ENCODE data around the gene TSPEAR.

Gene TSPEAR

GRCh38 chr21:44740742-44741141, 29.4 kb upstream of the TSPEAR start:
- no peak for DNase-seq

GRCh38 chr21:44739316-44739715, 27.9 kb upstream of the TSPEAR start:
- no peak for DNase-seq

- DNase-seq = no peak
Measured at GRCh38 chr21:44738621-44739020, 27.2 kb upstream of the TSPEAR start.

GRCh38 chr21:44737706-44738354, 26.5 kb upstream of the TSPEAR start:
- DNase-seq = no peak

GRCh38 chr21:44736291-44737004, 25.1 kb upstream of the TSPEAR start:
- no peak for DNase-seq

GRCh38 chr21:44735821-44736220, 24.4 kb upstream of the TSPEAR start:
- no peak for DNase-seq

- DNase-seq = no peak
Measured at GRCh38 chr21:44734841-44735240, 23.5 kb upstream of the TSPEAR start.

GRCh38 chr21:44734026-44734745, 22.8 kb upstream of the TSPEAR start:
- DNase-seq = no peak

GRCh38 chr21:44732956-44733355, 21.6 kb upstream of the TSPEAR start:
- no peak for DNase-seq

- DNase-seq = no peak
Measured at GRCh38 chr21:44732263-44732662, 20.9 kb upstream of the TSPEAR start.

GRCh38 chr21:44730951-44731579, 19.7 kb upstream of the TSPEAR start:
- no peak for DNase-seq

GRCh38 chr21:44730028-44730395, 18.6 kb upstream of the TSPEAR start:
- no peak for DNase-seq

- DNase-seq = no peak
Measured at GRCh38 chr21:44729336-44730027, 18.1 kb upstream of the TSPEAR start.

- no peak for DNase-seq
Measured at GRCh38 chr21:44728716-44729115, 17.3 kb upstream of the TSPEAR start.

- DNase-seq = no peak
Measured at GRCh38 chr21:44727757-44728156, 16.4 kb upstream of the TSPEAR start.

GRCh38 chr21:44727321-44727720, 15.9 kb upstream of the TSPEAR start:
- DNase-seq = no peak

GRCh38 chr21:44726826-44727225, 15.5 kb upstream of the TSPEAR start:
- no peak for DNase-seq

GRCh38 chr21:44724926-44725325, 13.6 kb upstream of the TSPEAR start:
- no peak for DNase-seq

- no peak for DNase-seq
Measured at GRCh38 chr21:44724196-44724595, 12.8 kb upstream of the TSPEAR start.

GRCh38 chr21:44723177-44724131, 12.1 kb upstream of the TSPEAR start:
- DNase-seq = peak in 1 of 2 experiments; percentile 47

- no peak for DNase-seq
Measured at GRCh38 chr21:44722731-44723130, 11.4 kb upstream of the TSPEAR start.

- DNase-seq = no peak
Measured at GRCh38 chr21:44720170-44720569, 8.8 kb upstream of the TSPEAR start.

Data from NCI-H526 (cell line).